ENCODE data around the gene NPHP4.
"Not testable (repeated sequence)": the region's sequence is repeated elsewhere in the genome, so short reads cannot be mapped to it uniquely, and the experiment has no call there.

Gene NPHP4

GRCh38 chr1:5857011-5857410 lies 135.2 kb downstream of the NPHP4 start:
- H3K36me3 ChIP-seq (ENCODE audit: control insufficient read depth in 1 of 2, insufficient read depth in 2 of 2, low read length in 2 of 2), result peaks cover 0 to 27% of the 10 kb centered on the region in 2 donors
- H3K27me3 ChIP-seq (ENCODE audit: low read depth, low read length), result no peaks in the 10 kb centered on the region
- no peak overlapping the region for H3K27ac ChIP-seq (ENCODE audit: low read length)
- no peak overlapping the region for H3K4me3 ChIP-seq (ENCODE audit: low read depth in 1 of 2, low read length in 2 of 2)
- H3K9me3 ChIP-seq (ENCODE audit: control insufficient read depth in 1 of 2, low read length in 2 of 2), result peaks cover 0 to 3% of the 10 kb centered on the region in 2 donors
- H3K4me1 ChIP-seq (ENCODE audit: control insufficient read depth in 1 of 2, insufficient read depth in 2 of 2, low read length in 2 of 2), result no peaks in the 10 kb centered on the region

GRCh38 chr1:5856246-5856815 lies 135.9 kb downstream of the NPHP4 start:
- Histone ChIP-seq H3K4me3 (ENCODE audit: low read depth in 1 of 2, low read length in 2 of 2) (no peak overlapping the region), H3K27me3 (ENCODE audit: low read depth, low read length) (no peaks in the 10 kb centered on the region), H3K4me1 (ENCODE audit: control insufficient read depth in 1 of 2, insufficient read depth in 2 of 2, low read length in 2 of 2) (no peaks in the 10 kb centered on the region), H3K36me3 (ENCODE audit: control insufficient read depth in 1 of 2, insufficient read depth in 2 of 2, low read length in 2 of 2) (peaks cover 0 to 20% of the 10 kb centered on the region in 2 donors), H3K9me3 (ENCODE audit: control insufficient read depth in 1 of 2, low read length in 2 of 2) (peaks cover 0 to 3% of the 10 kb centered on the region in 2 donors), H3K27ac (ENCODE audit: low read length) (no peak overlapping the region)

GRCh38 chr1:5855196-5855897 lies 136.9 kb downstream of the NPHP4 start:
- Histone ChIP-seq H3K4me3 (ENCODE audit: low read depth in 1 of 2, low read length in 2 of 2) (no peak overlapping the region), H3K36me3 (ENCODE audit: control insufficient read depth in 1 of 2, insufficient read depth in 2 of 2, low read length in 2 of 2) (peaks cover 0 to 11% of the 10 kb centered on the region in 2 donors), H3K9me3 (ENCODE audit: control insufficient read depth in 1 of 2, low read length in 2 of 2) (peaks cover 0 to 3% of the 10 kb centered on the region in 2 donors), H3K27ac (ENCODE audit: low read length) (no peak overlapping the region), H3K27me3 (ENCODE audit: low read depth, low read length) (no peaks in the 10 kb centered on the region), H3K4me1 (ENCODE audit: control insufficient read depth in 1 of 2, insufficient read depth in 2 of 2, low read length in 2 of 2) (no peaks in the 10 kb centered on the region)

- H3K9me3 ChIP-seq (ENCODE audit: control insufficient read depth in 1 of 2, low read length in 2 of 2), result peaks cover 0 to 3% of the 10 kb centered on the region in 2 donors
- no peaks in the 10 kb centered on the region for H3K4me1 ChIP-seq (ENCODE audit: control insufficient read depth in 1 of 2, insufficient read depth in 2 of 2, low read length in 2 of 2)
- no peak overlapping the region for H3K4me3 ChIP-seq (ENCODE audit: low read depth in 1 of 2, low read length in 2 of 2)
- peaks cover 0 to 9% of the 10 kb centered on the region in 2 donors for H3K36me3 ChIP-seq (ENCODE audit: control insufficient read depth in 1 of 2, insufficient read depth in 2 of 2, low read length in 2 of 2)
- no peaks in the 10 kb centered on the region for H3K27me3 ChIP-seq (ENCODE audit: low read depth, low read length)
- no peak overlapping the region for H3K27ac ChIP-seq (ENCODE audit: low read length)
Measured at GRCh38 chr1:5854754-5855153, 137.5 kb downstream of the NPHP4 start.

GRCh38 chr1:5853858-5854257 lies 138.4 kb downstream of the NPHP4 start:
- H3K4me1 ChIP-seq (ENCODE audit: control insufficient read depth in 1 of 2, insufficient read depth in 2 of 2, low read length in 2 of 2); H3K36me3 ChIP-seq (ENCODE audit: control insufficient read depth in 1 of 2, insufficient read depth in 2 of 2, low read length in 2 of 2); H3K27me3 ChIP-seq (ENCODE audit: low read depth, low read length); H3K27ac ChIP-seq (ENCODE audit: low read length); H3K4me3 ChIP-seq (ENCODE audit: low read depth in 1 of 2, low read length in 2 of 2); H3K9me3 ChIP-seq (ENCODE audit: control insufficient read depth in 1 of 2, low read length in 2 of 2): not testable (repeated sequence)

GRCh38 chr1:5850503-5850902 lies 141.7 kb downstream of the NPHP4 start:
- H3K9me3 ChIP-seq (ENCODE audit: control insufficient read depth in 1 of 2, low read length in 2 of 2), result peaks cover 0 to 3% of the 10 kb centered on the region in 2 donors
- H3K4me3 ChIP-seq (ENCODE audit: low read depth in 1 of 2, low read length in 2 of 2), result no peak overlapping the region
- no peaks in the 10 kb centered on the region for H3K36me3 ChIP-seq (ENCODE audit: control insufficient read depth in 1 of 2, insufficient read depth in 2 of 2, low read length in 2 of 2)
- H3K27me3 ChIP-seq (ENCODE audit: low read depth, low read length), result no peaks in the 10 kb centered on the region
- H3K4me1 ChIP-seq (ENCODE audit: control insufficient read depth in 1 of 2, insufficient read depth in 2 of 2, low read length in 2 of 2), result no peaks in the 10 kb centered on the region
- no peak overlapping the region for H3K27ac ChIP-seq (ENCODE audit: low read length)

GRCh38 chr1:5849550-5849949 lies 142.7 kb downstream of the NPHP4 start:
- H3K36me3 ChIP-seq (ENCODE audit: control insufficient read depth in 1 of 2, insufficient read depth in 2 of 2, low read length in 2 of 2), result no peaks in the 10 kb centered on the region
- H3K27ac ChIP-seq (ENCODE audit: low read length), result no peak overlapping the region

GRCh38 chr1:5847013-5847659 lies 145.1 kb downstream of the NPHP4 start:
- no peak overlapping the region for H3K4me3 ChIP-seq (ENCODE audit: low read depth in 1 of 2, low read length in 2 of 2)
- H3K4me1 ChIP-seq (ENCODE audit: control insufficient read depth in 1 of 2, insufficient read depth in 2 of 2, low read length in 2 of 2), result no peaks in the 10 kb centered on the region
- H3K27me3 ChIP-seq (ENCODE audit: low read depth, low read length), result no peaks in the 10 kb centered on the region
- H3K36me3 ChIP-seq (ENCODE audit: control insufficient read depth in 1 of 2, insufficient read depth in 2 of 2, low read length in 2 of 2), result no peaks in the 10 kb centered on the region
- no peak overlapping the region for H3K27ac ChIP-seq (ENCODE audit: low read length)
- no peaks in the 10 kb centered on the region for H3K9me3 ChIP-seq (ENCODE audit: control insufficient read depth in 1 of 2, low read length in 2 of 2)

More at GRCh38 chr1:5849550-5849949, 142.7 kb downstream of the NPHP4 start:
- no peak overlapping the region for H3K4me3 ChIP-seq (ENCODE audit: low read depth in 1 of 2, low read length in 2 of 2)
- no peaks in the 10 kb centered on the region for H3K4me1 ChIP-seq (ENCODE audit: control insufficient read depth in 1 of 2, insufficient read depth in 2 of 2, low read length in 2 of 2)
- no peaks in the 10 kb centered on the region for H3K27me3 ChIP-seq (ENCODE audit: low read depth, low read length)
- peaks cover 0 to 3% of the 10 kb centered on the region in 2 donors for H3K9me3 ChIP-seq (ENCODE audit: control insufficient read depth in 1 of 2, low read length in 2 of 2)

GRCh38 chr1:5845376-5845775 lies 146.8 kb downstream of the NPHP4 start:
- H3K4me1 ChIP-seq (ENCODE audit: control insufficient read depth in 1 of 2, insufficient read depth in 2 of 2, low read length in 2 of 2), result no peaks in the 10 kb centered on the region
- H3K9me3 ChIP-seq (ENCODE audit: control insufficient read depth in 1 of 2, low read length in 2 of 2), result no peaks in the 10 kb centered on the region
- H3K4me3 ChIP-seq (ENCODE audit: low read depth in 1 of 2, low read length in 2 of 2), result no peak overlapping the region
- no peaks in the 10 kb centered on the region for H3K36me3 ChIP-seq (ENCODE audit: control insufficient read depth in 1 of 2, insufficient read depth in 2 of 2, low read length in 2 of 2)
- H3K27me3 ChIP-seq (ENCODE audit: low read depth, low read length), result no peaks in the 10 kb centered on the region
- no peak overlapping the region for H3K27ac ChIP-seq (ENCODE audit: low read length)

- no peaks in the 10 kb centered on the region for H3K36me3 ChIP-seq (ENCODE audit: control insufficient read depth in 1 of 2, insufficient read depth in 2 of 2, low read length in 2 of 2)
- no peaks in the 10 kb centered on the region for H3K4me1 ChIP-seq (ENCODE audit: control insufficient read depth in 1 of 2, insufficient read depth in 2 of 2, low read length in 2 of 2)
- H3K4me3 ChIP-seq (ENCODE audit: low read depth in 1 of 2, low read length in 2 of 2), result no peak overlapping the region
- H3K27me3 ChIP-seq (ENCODE audit: low read depth, low read length), result no peaks in the 10 kb centered on the region
- H3K9me3 ChIP-seq (ENCODE audit: control insufficient read depth in 1 of 2, low read length in 2 of 2), result no peaks in the 10 kb centered on the region
- no peak overlapping the region for H3K27ac ChIP-seq (ENCODE audit: low read length)
Measured at GRCh38 chr1:5844442-5844841, 147.8 kb downstream of the NPHP4 start.

- no peak overlapping the region for H3K4me3 ChIP-seq (ENCODE audit: low read depth in 1 of 2, low read length in 2 of 2)
- H3K36me3 ChIP-seq (ENCODE audit: control insufficient read depth in 1 of 2, insufficient read depth in 2 of 2, low read length in 2 of 2), result no peaks in the 10 kb centered on the region
- H3K27me3 ChIP-seq (ENCODE audit: low read depth, low read length), result no peaks in the 10 kb centered on the region
- H3K4me1 ChIP-seq (ENCODE audit: control insufficient read depth in 1 of 2, insufficient read depth in 2 of 2, low read length in 2 of 2), result no peaks in the 10 kb centered on the region
- no peak overlapping the region for H3K27ac ChIP-seq (ENCODE audit: low read length)
- no peaks in the 10 kb centered on the region for H3K9me3 ChIP-seq (ENCODE audit: control insufficient read depth in 1 of 2, low read length in 2 of 2)
Measured at GRCh38 chr1:5843521-5844096, 148.6 kb downstream of the NPHP4 start.

Data from muscle layer of duodenum (tissue), 2 donors.